Activated CD4-positive, alpha-beta memory T cell treated with anti-CD3 and anti-CD28 coated beads for 36 hours (primary cell): ENCODE measurements around the gene SLC5A9. TPM values are rescaled to one million over a fixed set of nuclear protein-coding genes. Genes with fewer than 3 reads are reported as not detected.

Experiments
- CTCF ChIA-PET: fragments of 350-600 bp; sonication (Branson Sonifier 250); formaldehyde crosslinking; loops from one replicate; lab custom pipeline; 2021; ENCODE audit warnings: antibody characterized with exemption, inconsistent platforms; lab: Charles Lee
- POLR2A ChIA-PET: fragments of 350-600 bp; sonication (Branson Sonifier 250); formaldehyde crosslinking; loops from one replicate; lab custom pipeline; 2021; ENCODE audit warnings: antibody characterized with exemption; lab: Charles Lee
- DNase-seq: peaks from one replicate; pipeline ENCODE4 v3.0.0-alpha.2; 2020
- H3K27ac Mint-ChIP-seq: one replicate; pipeline ENCODE4 v1.8.0; 2021; ENCODE audit warnings: mixed read lengths
- H3K27me3 Mint-ChIP-seq: one replicate; pipeline ENCODE4 v1.8.0; 2021; ENCODE audit warnings: mixed read lengths
- H3K36me3 Mint-ChIP-seq: one replicate; pipeline ENCODE4 v1.8.0; 2021; ENCODE audit warnings: mixed read lengths
- H3K4me1 Mint-ChIP-seq: one replicate; pipeline ENCODE4 v1.8.0; 2021; ENCODE audit warnings: low read depth, mixed read lengths
- H3K4me3 Mint-ChIP-seq: one replicate; pipeline ENCODE4 v1.8.0; 2021; ENCODE audit warnings: mild to moderate bottlenecking, mixed read lengths
- H3K9me3 Mint-ChIP-seq: one replicate; pipeline ENCODE4 v1.8.0; 2021; ENCODE audit warnings: mixed read lengths
- intact Hi-C: fragments of 100-400 bp; cut with micrococcal nuclease; formaldehyde crosslinking; loops from one replicate; pipeline ENCODE4 v1.15.1; 2023
- total RNA-seq, 2 experiments: library from RNA; stranded (reverse); gene quantifications; one replicate each; pipeline ENCODE4 v1.2.3, GENCODE V29; 2021

Gene SLC5A9
- total RNA-seq, 2 experiments from 2014 or later = not detected

DNA sequence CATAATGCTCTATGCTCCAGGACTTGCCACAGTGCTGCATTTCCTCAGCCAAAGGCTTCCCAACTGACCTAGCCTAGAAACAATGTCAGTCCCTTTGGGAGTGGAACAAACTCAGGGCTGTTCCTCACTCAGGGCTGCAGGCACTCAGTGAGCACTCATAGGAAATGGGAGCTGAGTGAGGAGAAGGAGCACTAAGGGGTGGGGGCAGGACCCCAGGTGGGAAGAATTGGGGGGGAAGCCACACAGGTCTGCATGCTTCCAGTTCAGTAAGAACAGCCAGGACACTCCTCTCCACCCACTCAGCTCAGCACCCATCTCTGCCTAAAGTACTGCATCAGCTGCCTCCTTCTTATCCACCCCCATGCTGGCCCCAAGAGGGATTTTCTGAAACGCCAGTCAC, 7.3 kb upstream of the SLC5A9 start:
- Mint-ChIP-seq H3K9me3 (no peaks in the 10 kb centered on the region), H3K36me3 (no peaks in the 10 kb centered on the region), H3K27ac (no peak overlapping the region), H3K4me1 (no peaks in the 10 kb centered on the region), H3K27me3 (peaks cover 5% of the 10 kb centered on the region), H3K4me3 (no peak overlapping the region)
- DNase-seq = no peak
- intact Hi-C loops = no loop called here
- ChIA-PET POLR2A (no interaction called here), CTCF (interaction anchor here (0.6 kb wide), 1 partner anchor 12 kb away, joined by 3 read pairs; no protein-coding TSS in a partner anchor)

DNA sequence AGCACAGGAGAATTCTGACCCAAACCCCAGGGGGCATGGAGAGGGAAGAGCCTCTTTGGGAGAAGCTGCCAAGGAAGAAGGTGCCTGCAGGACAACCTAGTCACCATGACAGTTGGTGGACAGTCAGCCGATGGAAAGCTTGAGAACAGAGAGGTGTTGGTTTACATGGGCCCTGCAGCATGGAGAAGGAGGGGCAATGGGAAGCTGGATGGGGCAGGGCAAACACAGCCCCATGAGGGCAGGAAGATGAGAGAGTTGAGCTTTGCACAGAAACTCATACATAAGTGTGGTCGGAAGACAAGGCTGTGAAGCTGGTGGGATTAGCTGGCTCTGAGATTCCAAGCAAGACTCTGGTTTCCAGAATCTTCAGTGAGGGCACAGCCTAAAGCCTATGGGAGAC, 6.6 kb upstream of the SLC5A9 start:
- intact Hi-C loops = no loop called here
- H3K27ac Mint-ChIP-seq = no peak overlapping the region
- no peaks in the 10 kb centered on the region for H3K36me3 Mint-ChIP-seq
- H3K27me3 Mint-ChIP-seq = peaks cover 5% of the 10 kb centered on the region
- ChIA-PET POLR2A (no interaction called here), CTCF (interaction anchor here (0.6 kb wide), 1 partner anchor 12 kb away, joined by 3 read pairs; no protein-coding TSS in a partner anchor)
- H3K4me3 Mint-ChIP-seq = no peak overlapping the region
- H3K4me1 Mint-ChIP-seq = no peaks in the 10 kb centered on the region
- no peak for DNase-seq
- H3K9me3 Mint-ChIP-seq = no peaks in the 10 kb centered on the region

DNA sequence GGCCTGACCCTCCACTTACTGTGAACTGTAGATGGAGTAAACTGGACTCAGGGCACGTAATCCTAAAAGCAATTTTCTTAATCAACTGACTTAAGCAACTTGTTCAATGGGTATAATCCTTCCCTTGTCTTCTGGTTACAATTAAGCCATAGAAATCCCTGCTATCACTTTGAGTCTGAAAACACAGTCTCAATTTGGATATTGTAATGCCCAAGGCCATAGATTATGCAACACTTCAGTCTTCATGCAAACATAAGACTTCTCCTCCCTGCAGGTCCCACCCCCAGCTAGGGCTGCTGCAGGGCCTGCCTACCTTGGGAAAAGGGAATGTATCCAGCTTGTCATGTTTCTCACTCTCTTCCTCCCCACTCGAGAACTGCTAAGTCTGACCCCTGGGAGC, 6.2 kb upstream of the SLC5A9 start:
- peaks cover 5% of the 10 kb centered on the region for H3K27me3 Mint-ChIP-seq
- no peak for DNase-seq
- intact Hi-C loops = no loop called here
- H3K4me1 Mint-ChIP-seq = no peaks in the 10 kb centered on the region
- H3K4me3 Mint-ChIP-seq = no peak overlapping the region
- ChIA-PET POLR2A (no interaction called here), CTCF (no interaction called here)
- H3K36me3 Mint-ChIP-seq = no peaks in the 10 kb centered on the region
- H3K9me3 Mint-ChIP-seq = no peaks in the 10 kb centered on the region
- no peak overlapping the region for H3K27ac Mint-ChIP-seq

DNA sequence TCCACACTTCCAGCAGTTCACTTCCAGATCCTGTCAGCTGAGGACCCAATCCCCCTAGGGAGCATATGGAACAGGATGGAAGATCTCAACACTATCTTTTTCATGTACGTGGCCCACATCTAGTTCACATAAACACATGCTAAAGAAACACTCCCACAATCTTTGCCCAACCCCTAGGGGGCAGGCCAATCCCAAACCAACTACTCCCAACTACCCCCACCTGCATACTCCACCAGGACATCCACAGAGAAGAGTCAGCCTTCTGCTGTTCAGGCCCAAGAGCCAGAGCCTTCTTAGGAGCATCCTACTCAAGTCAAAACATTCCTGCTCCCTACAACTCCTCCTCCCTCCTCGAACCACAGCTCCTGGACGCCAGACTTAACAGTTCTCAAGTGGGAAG, 5.6 kb upstream of the SLC5A9 start:
- H3K27me3 Mint-ChIP-seq = peaks cover 5% of the 10 kb centered on the region
- no peaks in the 10 kb centered on the region for H3K9me3 Mint-ChIP-seq
- no peaks in the 10 kb centered on the region for H3K36me3 Mint-ChIP-seq
- ChIA-PET CTCF (interaction anchor here (1.3 kb wide), 1 partner anchor 13 kb away, joined by 4 read pairs; no protein-coding TSS in a partner anchor), POLR2A (no interaction called here)
- DNase-seq = no peak
- intact Hi-C loops = no loop called here
- H3K4me3 Mint-ChIP-seq = no peak overlapping the region
- H3K27ac Mint-ChIP-seq = no peak overlapping the region
- H3K4me1 Mint-ChIP-seq = no peaks in the 10 kb centered on the region

DNA sequence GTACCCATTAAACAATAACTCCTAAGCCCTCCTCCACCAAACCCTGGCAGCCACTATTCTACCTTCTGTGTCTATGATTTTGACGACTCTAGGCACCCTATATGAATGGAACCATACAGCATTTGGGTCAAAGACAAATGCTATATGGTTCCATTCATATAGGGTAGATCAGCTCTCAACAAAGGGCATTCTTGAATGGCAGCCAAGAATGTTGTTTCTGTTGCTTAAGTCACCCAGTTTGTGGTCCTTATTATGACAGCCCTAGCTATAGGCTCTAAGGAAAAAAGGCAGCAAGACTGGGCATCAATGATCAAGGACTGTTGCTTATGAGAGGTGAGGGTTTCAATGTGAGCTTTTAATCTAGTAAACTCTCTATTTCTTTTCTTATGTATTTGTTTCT, 4.7 kb upstream of the SLC5A9 start:
- ChIA-PET CTCF (interaction anchor here (1.3 kb wide), 1 partner anchor 14 kb away, joined by 4 read pairs; no protein-coding TSS in a partner anchor), POLR2A (no interaction called here)
- Mint-ChIP-seq H3K27ac (no peak overlapping the region), H3K4me3 (no peak overlapping the region), H3K27me3 (peaks cover 2% of the 10 kb centered on the region), H3K36me3 (no peaks in the 10 kb centered on the region), H3K9me3 (no peaks in the 10 kb centered on the region), H3K4me1 (no peaks in the 10 kb centered on the region)
- no peak for DNase-seq
- intact Hi-C loops = no loop called here

DNA sequence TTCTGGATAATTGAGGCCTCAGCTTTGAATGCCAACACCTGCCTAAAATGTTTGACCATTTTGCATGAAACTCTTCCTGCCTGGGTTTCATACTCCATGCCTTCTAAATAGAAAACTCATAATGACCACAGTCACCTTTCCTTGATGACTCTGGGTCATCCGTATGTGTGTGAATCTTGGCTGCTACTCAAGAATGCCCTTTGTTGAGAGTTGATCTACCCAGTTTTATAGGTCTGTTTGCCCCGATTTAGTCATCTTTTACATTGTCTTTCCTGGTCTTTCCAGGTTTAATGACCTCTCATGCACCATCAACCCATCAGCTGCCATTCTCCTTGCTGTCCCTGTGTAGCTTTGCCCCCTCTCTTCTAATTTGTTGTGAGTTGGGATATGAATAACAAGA, 2.7 kb upstream of the SLC5A9 start:
- ChIA-PET POLR2A (no interaction called here), CTCF (interaction anchor here (1.4 kb wide), 1 partner anchor 17 kb away, joined by 3 read pairs; no protein-coding TSS in a partner anchor)
- Mint-ChIP-seq H3K27me3 (peaks cover 2% of the 10 kb centered on the region), H3K4me1 (no peaks in the 10 kb centered on the region), H3K36me3 (no peaks in the 10 kb centered on the region), H3K4me3 (no peak overlapping the region), H3K9me3 (no peaks in the 10 kb centered on the region), H3K27ac (no peak overlapping the region)
- DNase-seq = no peak
- intact Hi-C loops = no loop called here

DNA sequence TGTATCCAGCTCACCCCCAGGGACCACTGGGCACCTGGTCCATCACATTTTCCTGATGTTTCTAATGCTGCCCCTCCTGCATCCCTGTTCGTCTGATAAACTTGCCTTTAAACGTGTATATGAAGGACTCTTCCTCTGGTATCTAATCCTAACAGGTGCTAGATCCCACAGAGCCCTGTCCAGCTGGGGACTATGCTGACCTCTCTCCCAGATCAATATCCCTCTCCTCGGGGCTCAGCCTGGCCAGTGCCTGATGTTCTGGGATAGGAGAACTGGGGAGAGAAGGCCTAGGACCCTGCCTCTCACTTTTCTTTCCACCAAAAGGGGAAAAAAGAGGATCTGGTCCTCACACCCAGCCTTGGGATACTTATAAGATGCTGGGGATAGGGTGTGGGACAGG, 1.4 kb upstream of the SLC5A9 start:
- POLR2A ChIA-PET = no interaction called here
- no peak for DNase-seq
- CTCF ChIA-PET = no interaction called here
- no peaks in the 10 kb centered on the region for H3K27me3 Mint-ChIP-seq
- H3K36me3 Mint-ChIP-seq = no peaks in the 10 kb centered on the region
- intact Hi-C loops = no loop called here
- no peak overlapping the region for H3K27ac Mint-ChIP-seq
- H3K9me3 Mint-ChIP-seq = no peaks in the 10 kb centered on the region
- no peaks in the 10 kb centered on the region for H3K4me1 Mint-ChIP-seq
- no peak overlapping the region for H3K4me3 Mint-ChIP-seq

DNA sequence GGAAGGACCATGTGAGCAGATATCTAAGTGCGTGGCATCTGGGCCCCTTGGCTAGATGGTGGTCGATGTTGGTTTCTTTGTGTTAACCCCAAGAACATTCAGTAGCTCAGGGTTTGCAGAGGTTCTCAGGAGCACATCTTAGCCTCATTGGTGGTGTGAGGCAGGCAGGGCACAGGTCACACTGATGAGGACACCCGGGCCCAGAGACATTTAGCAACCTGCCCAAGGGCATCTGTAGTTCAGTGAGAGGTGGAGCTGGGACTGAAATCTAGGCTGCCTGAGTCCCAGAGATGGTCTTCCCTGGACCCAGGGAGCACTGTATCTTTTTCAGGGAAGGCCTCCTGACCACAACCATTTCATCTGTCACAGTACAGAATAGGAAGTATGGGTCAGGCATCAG, 859 bp upstream of the SLC5A9 start:
- no peak for DNase-seq
- Mint-ChIP-seq H3K9me3 (no peaks in the 10 kb centered on the region), H3K36me3 (no peaks in the 10 kb centered on the region), H3K4me3 (no peak overlapping the region), H3K4me1 (no peaks in the 10 kb centered on the region), H3K27me3 (no peaks in the 10 kb centered on the region), H3K27ac (no peak overlapping the region)
- POLR2A ChIA-PET = no interaction called here
- CTCF ChIA-PET = no interaction called here
- intact Hi-C loops = no loop called here

DNA sequence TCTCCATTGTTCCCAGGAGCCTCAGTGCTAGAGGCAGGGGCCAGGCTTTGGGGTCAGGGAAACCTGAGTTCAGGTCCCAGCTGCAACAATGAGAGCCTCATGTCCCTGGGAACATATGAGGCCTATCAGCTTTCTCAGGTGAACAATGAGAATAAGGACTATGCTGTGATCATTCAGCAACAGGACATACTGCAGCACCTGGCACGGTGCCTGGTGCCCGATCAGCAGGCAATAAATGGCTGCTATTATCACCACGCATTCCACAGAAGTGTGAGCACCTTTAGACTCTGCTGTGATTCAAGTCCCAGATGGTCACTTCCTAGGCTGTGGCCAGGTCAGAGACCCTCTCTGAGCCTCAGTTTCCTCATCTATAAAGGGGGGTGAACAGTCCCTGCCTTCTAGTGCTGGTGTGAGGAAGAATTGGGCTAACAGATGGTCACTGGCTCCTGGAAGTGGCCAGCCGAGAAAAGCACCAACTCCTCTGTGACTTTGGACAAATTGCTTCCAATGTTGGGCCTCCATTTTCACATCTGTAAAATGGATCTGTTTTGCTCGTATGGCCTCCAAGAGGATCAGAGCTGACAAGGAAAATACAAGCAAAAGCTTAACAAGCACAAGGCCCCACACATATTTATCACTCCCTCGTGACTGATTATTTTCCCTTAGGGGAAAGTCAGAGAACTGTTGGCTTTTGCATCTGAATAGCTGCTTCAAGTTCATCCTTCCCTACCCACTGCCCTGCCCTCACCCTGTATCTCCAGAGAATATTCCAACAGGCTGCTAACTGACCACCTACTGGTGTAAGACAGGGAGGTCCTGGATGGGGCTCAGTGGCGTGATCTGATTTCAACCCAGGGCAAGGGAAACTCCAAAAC, 1.1 kb downstream of the SLC5A9 start:
- Mint-ChIP-seq H3K4me3 (no peak overlapping the region), H3K4me1 (no peaks in the 10 kb centered on the region), H3K9me3 (no peaks in the 10 kb centered on the region), H3K36me3 (no peaks in the 10 kb centered on the region), H3K27ac (no peak overlapping the region), H3K27me3 (no peaks in the 10 kb centered on the region)
- POLR2A ChIA-PET = no interaction called here
- CTCF ChIA-PET = no interaction called here
- intact Hi-C loops = no loop called here
- DNase-seq = no peak

DNA sequence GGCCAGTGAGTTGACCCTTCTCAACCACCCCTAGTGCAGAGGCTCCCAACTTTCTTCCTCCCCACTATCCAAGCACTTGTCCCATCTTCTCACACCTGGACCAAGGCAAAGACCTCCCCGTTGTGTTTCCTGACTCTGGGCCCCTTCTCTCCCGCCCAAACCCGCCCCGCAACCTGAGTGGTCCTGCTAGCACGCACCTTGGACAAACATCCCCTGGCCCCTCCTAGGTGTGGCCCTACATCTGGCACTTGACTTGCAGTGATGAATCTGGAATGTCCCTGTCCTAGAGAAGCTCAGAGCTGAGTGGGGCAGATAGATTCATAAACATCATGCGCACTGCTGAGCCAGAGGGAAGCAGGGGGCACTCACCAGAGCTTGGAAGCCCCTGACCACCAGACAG, 2.3 kb downstream of the SLC5A9 start:
- no peaks in the 10 kb centered on the region for H3K9me3 Mint-ChIP-seq
- CTCF ChIA-PET = no interaction called here
- no peak overlapping the region for H3K27ac Mint-ChIP-seq
- POLR2A ChIA-PET = no interaction called here
- no peak overlapping the region for H3K4me3 Mint-ChIP-seq
- intact Hi-C loops = no loop called here
- no peak for DNase-seq
- H3K4me1 Mint-ChIP-seq = no peaks in the 10 kb centered on the region
- no peaks in the 10 kb centered on the region for H3K27me3 Mint-ChIP-seq
- H3K36me3 Mint-ChIP-seq = no peaks in the 10 kb centered on the region

DNA sequence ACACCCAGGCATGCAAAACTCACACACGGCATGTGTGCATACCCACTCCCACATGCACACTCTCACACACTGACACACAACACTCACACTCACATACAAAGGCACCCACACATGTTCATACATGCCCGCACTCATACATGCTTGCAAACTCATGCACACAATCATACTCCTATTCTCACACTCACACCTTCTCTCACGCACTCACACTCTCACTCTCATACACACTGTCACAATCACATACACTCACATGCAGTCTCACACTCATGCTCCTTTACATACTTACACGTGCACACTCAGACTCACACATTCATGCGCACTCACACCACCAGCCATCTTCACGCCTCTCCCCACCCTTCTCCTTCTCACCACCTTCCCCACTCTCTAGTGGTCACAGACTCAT, 3.1 kb downstream of the SLC5A9 start:
- Mint-ChIP-seq H3K4me3 (no peak overlapping the region), H3K9me3 (no peaks in the 10 kb centered on the region), H3K4me1 (no peaks in the 10 kb centered on the region), H3K27ac (no peak overlapping the region), H3K36me3 (no peaks in the 10 kb centered on the region), H3K27me3 (no peaks in the 10 kb centered on the region)
- CTCF ChIA-PET = interaction anchor here (1.2 kb wide), 1 partner anchor 10 kb away, joined by 3 read pairs; no protein-coding TSS in a partner anchor
- intact Hi-C loops = no loop called here
- no peak for DNase-seq
- POLR2A ChIA-PET = no interaction called here

DNA sequence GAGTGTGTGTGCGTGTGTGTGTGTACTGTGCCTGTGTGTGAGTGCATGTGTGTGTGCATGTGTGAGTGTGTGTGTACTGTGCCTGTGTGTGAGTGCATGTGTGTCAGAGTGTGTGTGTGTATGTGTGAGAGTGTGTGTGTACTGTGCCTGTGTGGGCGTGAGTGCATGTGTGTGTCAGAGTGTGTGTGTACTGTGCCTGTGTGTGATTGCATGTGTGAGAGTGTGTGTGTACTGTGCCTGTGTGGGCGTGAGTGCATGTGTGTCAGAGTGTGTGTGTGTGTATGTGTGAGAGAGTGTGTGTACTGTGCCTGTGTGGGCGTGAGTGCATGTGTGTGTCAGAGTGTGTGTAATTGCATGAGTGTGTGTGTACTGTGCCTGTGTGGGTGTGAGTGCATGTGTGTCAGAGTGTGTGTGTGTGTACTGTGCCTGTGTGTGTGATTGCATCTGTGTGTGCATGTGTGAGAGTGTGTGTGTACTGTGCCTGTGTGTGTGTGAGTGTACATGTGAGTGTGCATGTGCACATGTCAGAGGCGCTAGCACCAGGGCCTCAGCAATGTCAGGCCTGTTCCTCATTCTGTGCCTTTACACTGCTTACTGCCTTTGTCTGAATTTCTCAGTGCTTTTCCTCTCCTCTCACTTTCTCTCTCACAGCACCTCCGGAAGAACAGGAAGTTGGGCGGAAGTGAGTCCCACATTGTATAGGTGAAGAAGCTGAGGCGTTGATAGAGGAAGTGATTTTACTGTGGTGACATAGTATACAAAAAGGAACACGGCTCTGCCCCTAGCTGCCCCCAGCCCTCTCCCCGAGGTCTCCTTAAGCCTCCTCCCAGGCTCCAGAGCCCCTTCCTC, 4.9 kb downstream of the SLC5A9 start:
- no peaks in the 10 kb centered on the region for H3K4me1 Mint-ChIP-seq
- intact Hi-C loops = no loop called here
- no peaks in the 10 kb centered on the region for H3K27me3 Mint-ChIP-seq
- POLR2A ChIA-PET = no interaction called here
- peak; percentile 16 for DNase-seq
- no peak overlapping the region for H3K4me3 Mint-ChIP-seq
- CTCF ChIA-PET = interaction anchor here (0.6 kb wide), 1 partner anchor 22 kb away, joined by 3 read pairs; no protein-coding TSS in a partner anchor
- no peaks in the 10 kb centered on the region for H3K9me3 Mint-ChIP-seq
- H3K27ac Mint-ChIP-seq = no peak overlapping the region
- H3K36me3 Mint-ChIP-seq = no peaks in the 10 kb centered on the region
